Smooth muscle cell of the brain vasculature (primary cell): ENCODE measurements around the gene SELENOV.

Experiments
- DNase-seq: peaks from one replicate; pipeline ENCODE4 v3.0.0-alpha.2; 2012; ENCODE audit warnings: low read depth, low spot score

The SELENOV gene

GRCh38 chr19:39494661-39495060 lies 20.3 kb upstream of the SELENOV start:
- DNase-seq, result no peak

- no peak for DNase-seq
Observed at GRCh38 chr19:39496063-39496462, 18.9 kb upstream of the SELENOV start.

DNA sequence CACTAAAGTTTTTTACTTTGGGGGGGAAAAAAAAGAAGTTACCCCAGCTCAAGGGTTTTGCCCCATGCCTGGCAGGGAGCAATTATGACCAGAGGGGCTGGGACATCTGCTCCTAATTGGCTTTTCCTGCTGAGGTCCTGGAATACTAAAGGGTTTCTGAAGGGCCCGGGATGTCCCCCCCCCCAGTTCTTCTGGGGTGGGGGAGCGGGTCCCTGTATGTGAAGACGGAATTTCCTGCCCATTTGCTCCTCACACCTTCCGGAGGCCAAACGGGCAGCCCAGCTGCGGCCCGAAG lies 17.3 kb upstream of the SELENOV start:
- no peak for DNase-seq

- no peak for DNase-seq
Observed at GRCh38 chr19:39497996-39498797, 16.7 kb upstream of the SELENOV start.

DNA sequence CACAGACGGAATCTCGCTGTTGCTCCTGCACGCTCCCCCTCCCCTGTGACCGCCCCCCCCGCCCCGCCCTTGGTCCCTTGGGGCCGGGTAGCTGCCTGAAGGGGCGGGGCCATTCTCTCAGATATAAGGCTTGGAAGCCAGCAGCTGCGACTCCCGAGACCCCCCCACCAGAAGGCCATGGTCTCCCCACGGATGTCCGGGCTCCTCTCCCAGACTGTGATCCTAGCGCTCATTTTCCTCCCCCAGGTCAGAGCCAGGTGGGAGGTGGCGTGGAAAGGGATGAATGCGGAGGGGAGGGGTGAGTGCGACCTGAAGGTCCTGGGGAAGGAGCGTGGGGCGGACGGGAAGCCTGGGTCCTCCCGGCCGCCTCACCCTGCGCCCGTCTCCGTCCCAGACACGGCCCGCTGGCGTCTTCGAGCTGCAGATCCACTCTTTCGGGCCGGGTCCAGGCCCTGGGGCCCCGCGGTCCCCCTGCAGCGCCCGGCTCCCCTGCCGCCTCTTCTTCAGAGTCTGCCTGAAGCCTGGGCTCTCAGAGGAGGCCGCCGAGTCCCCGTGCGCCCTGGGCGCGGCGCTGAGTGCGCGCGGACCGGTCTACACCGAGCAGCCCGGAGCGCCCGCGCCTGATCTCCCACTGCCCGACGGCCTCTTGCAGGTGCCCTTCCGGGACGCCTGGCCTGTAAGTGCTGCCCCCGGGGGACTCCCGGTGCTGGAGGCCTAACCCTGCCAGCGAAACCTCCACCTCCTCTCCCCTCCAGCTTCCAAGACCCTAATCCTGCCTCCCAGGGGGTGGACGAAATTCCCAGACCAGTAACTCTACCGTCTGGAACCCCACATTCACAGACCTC lies 15.9 kb upstream of the SELENOV start, which contains the start of gene DLL3:
TSS of gene DLL3 (plus strand) at position 150 of the 845 bp plus-strand sequence. CDS start at position 178, 28 bp downstream.
- no peak for DNase-seq

GRCh38 chr19:39499932-39500331 lies 15.0 kb upstream of the SELENOV start:
- no peak for DNase-seq

DNA sequence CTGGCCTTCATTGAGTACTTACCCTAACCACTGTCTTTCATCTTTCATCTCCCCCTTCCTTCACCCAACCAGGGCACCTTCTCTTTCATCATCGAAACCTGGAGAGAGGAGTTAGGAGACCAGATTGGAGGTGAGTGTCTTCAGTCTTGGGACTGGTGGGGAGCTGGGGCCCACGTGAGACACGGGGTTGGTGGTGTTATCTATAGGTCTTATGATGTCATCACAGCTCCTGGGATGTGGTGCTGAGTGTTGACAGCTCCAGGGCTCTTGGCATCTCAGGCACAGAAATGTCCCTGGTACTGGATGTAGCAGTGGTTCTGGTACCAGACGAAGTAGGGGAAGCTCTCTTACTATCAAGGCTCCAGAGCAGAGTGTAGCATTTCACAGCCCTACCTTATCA lies 14.4 kb upstream of the SELENOV start:
- no peak for DNase-seq

DNA sequence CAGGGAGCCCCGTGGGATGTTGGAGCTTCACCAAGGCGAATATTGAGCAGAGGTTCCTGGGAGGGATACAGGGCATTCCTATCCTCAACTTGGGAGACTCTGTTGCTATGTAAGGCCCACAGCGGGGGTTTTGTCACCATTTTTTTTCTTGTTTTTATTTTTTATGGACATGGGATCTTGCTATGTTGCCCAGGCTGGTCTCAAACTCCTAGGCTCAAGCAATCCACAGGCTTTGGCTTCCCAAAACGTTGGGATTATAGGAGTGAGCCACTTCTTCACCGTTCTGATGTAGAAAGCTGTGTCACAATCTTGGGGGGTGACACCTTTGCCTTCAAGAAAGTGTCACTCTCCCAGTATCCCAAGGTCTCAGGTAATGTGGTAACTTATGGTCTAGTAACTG lies 13.6 kb upstream of the SELENOV start:
- no peak for DNase-seq

DNA sequence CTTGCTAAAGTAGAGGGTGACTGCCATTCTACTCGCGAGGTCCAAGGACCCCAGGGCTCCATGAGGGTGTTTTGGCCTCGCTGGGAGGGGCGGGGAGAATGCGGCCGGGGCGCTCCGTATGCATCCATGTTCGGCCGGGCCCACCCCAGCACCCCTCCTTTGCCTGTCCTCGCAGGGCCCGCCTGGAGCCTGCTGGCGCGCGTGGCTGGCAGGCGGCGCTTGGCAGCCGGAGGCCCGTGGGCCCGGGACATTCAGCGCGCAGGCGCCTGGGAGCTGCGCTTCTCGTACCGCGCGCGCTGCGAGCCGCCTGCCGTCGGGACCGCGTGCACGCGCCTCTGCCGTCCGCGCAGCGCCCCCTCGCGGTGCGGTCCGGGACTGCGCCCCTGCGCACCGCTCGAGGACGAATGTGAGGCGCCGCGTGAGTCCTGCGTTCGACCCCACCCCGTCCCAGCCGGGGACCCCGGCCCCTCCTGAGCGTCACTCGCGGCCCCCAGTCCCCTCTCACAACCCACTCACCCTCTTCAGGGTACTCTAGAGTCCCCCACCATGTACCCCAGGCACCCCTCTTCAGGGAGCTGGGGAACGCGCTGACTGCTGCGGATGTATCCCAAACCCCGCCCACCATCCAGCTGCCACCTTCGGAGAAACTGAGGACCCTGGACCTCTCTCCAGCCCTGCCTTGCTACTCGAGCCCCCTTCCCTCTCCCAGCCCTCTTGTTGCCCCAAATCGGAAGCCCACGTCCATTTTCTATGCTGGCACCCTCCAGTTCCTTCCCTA lies 12.1 kb upstream of the SELENOV start:
- DNase-seq, result no peak

- no peak for DNase-seq
Observed at GRCh38 chr19:39506598-39506943, 8.4 kb upstream of the SELENOV start.

DNA sequence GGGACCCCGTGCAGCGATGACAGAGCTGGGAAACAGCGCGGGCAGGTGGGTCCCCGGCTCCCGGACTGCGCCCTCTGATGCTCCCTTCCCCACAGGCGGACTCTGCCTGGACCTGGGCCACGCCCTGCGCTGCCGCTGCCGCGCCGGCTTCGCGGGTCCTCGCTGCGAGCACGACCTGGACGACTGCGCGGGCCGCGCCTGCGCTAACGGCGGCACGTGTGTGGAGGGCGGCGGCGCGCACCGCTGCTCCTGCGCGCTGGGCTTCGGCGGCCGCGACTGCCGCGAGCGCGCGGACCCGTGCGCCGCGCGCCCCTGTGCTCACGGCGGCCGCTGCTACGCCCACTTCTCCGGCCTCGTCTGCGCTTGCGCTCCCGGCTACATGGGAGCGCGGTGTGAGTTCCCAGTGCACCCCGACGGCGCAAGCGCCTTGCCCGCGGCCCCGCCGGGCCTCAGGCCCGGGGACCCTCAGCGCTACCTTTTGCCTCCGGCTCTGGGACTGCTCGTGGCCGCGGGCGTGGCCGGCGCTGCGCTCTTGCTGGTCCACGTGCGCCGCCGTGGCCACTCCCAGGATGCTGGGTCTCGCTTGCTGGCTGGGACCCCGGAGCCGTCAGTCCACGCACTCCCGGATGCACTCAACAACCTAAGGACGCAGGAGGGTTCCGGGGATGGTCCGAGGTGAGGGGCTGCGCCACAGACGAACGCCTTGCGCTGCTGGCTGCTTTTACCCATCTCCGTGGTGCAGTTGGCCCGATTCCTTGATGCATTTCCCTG lies 7.8 kb upstream of the SELENOV start:
- no peak for DNase-seq

DNA sequence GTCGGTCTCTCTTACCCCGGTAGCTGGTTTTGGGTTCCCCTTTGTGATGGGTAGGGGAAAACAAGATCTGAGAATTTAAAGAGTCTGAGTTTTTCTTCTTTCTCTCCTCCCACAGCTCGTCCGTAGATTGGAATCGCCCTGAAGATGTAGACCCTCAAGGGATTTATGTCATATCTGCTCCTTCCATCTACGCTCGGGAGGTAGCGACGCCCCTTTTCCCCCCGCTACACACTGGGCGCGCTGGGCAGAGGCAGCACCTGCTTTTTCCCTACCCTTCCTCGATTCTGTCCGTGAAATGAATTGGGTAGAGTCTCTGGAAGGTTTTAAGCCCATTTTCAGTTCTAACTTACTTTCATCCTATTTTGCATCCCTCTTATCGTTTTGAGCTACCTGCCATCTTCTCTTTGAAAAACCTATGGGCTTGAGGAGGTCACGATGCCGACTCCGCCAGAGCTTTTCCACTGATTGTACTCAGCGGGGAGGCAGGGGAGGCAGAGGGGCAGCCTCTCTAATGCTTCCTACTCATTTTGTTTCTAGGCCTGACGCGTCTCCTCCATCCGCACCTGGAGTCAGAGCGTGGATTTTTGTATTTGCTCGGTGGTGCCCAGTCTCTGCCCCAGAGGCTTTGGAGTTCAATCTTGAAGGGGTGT lies 7.1 kb upstream of the SELENOV start:
- no peak for DNase-seq

DNA sequence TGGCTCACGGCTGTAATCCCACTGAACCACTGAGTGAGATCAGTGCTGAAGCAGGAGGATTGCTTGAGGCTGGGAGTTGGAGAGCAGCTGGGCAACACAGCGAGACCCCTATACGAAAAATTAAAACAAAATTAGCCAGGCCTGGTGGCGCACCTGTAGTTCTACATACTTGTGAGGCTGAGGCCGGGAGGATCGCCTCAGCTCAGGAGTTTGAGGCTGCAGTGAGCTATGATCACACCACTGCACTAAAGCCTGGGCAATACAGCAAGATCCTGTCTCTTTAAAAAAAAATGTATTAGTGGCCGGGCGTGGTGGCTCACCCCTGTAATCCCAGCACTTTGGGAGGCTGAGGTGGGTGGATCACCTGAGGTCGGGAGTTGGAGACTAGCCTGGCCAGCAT lies 6.3 kb upstream of the SELENOV start:
- no peak for DNase-seq

GRCh38 chr19:39509233-39509632 lies 5.7 kb upstream of the SELENOV start:
- DNase-seq, result no peak

DNA sequence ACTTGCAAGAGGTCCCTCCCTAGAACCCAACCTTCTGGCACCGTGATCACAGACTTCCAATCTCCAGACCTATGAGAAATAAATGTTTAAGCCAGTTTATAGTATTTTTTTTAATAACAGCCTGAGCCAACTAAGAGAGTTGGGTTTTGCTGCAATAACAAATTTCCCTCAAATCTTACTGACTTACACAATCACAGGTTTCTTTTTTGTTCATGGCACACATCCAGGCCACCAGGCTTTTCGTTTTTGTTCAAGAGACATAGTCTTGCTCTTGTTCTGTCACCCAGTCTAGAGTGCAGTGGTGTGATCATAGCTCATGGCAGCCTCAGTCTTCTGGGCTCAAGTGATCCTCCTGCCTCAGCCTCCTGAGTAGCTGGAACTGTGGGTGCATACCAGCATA lies 2.0 kb upstream of the SELENOV start:
- no peak for DNase-seq

- DNase-seq, result no peak
Observed at GRCh38 chr19:39515551-39516191, 732 bp downstream of the SELENOV start.

DNA sequence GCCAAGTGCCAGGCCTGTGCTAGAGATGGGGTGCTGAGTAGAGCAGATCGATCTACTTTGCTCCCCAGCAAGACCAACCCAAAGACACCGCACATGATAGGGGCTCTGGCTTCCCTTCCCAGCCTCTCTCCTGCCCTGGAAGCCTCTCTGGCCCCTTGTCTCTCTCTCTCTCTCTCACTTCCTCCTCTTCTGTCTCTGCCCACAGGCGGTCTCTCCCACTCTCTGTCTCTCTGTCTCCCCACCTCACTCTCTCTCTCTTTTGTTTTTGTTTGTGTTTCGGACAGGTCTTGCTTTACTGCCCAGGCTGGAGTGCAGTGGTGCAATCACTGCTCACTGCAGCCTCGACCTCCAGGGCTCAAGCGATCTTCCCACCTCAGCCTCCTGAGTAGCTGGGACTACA lies 1.3 kb downstream of the SELENOV start:
- no peak for DNase-seq

DNA sequence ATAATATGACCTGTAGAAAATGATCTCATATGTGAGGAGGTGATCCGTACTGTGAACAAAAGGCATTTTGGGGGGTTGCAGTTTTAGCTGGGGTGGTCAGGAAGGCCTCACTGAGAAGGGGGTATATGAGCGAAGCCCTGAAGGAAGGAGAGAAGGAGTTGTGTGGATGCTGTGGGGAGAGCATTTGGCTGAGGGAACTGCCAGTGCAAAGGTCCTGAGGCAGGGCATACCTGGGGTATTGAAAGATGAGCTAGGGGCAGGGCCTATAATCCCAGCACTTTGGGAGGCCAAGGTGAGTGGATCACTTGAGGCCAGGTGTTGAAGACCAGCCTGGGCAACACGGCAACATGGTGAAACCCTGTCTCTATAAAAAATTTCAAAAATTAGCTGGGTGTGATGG lies 2.5 kb downstream of the SELENOV start:
- DNase-seq, result no peak

DNA sequence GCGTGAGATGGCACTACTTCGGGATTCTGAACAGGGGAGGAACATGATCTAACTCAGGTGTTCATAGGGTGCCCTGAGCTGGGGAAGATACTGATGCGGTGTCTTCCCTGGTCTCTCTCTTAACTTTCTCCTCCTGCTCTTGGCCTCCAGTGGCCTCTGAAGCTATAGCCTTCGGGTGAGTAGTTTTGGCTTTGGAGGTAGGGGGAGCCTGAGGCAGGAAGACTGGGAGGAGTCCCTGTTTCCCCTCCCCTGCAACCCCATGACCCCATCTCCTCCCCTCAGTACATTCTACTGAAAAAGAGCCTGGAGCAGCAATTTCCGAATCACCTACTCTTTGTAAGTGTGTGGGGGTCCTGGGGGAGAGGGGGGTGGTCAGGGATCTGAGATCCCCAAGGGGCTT lies 3.5 kb downstream of the SELENOV start:
- no peak for DNase-seq

- DNase-seq, result no peak
Observed at GRCh38 chr19:39518975-39519374, 4.0 kb downstream of the SELENOV start.
